K562 (cell line): ENCODE results near the gene SDK1. TPM values are rescaled to one million over a fixed set of nuclear protein-coding genes. Genes with fewer than 3 reads are reported as not detected.

ENCODE experiments used
- ATAC-seq: fragments of 200-7000 bp; cut with Tn5 transposase; 3 replicates; pipeline ENCODE4 v1.9.1; 2020; ENCODE audit warnings: moderate library complexity
- BruUV-seq: library from RNA; stranded (reverse); fragments of 400-500 nt; replicated peaks from 2 replicates; lab custom pipeline; 2021; lab: Mats Ljungman, UMichigan
- CTCF ChIA-PET: fragments of 300-600 bp; formaldehyde crosslinking; extraction: SDS; loops from one replicate; lab custom pipeline; 2021; ENCODE audit warnings: low intra/inter-chr PET ratio; lab: Yijun Ruan, JAX
- POLR2A ChIA-PET: fragments of 300-600, 350-650 bp; sonication (Branson Sonifier 250); formaldehyde crosslinking; extraction: SDS; loops from one replicate; lab custom pipeline; 2021; ENCODE audit warnings: antibody characterized with exemption, inconsistent platforms; lab: Yijun Ruan, JAX
- DNase-seq, 4 experiments: peaks; one replicate each; pipeline versions ENCODE4 v3.0.0 to v3.0.0-alpha.2; 2011 to 2018; ENCODE audit warnings: low spot score in 3 of 4, mixed read lengths in 3 of 4; ENCODE audit errors: extremely low read depth in 1 of 4
- FAIRE-seq: peaks from 2 replicates; lab custom pipeline; 2011; peaks lifted over from hg19 to GRCh38; lab: Jason Lieb, UNC
- H2AFZ ChIP-seq: 2 replicates; pipeline ENCODE4 v1.6.0; 2011; ENCODE audit warnings: low read depth, low read length, control low read depth, inconsistent platforms
- H3K27ac ChIP-seq: fragments of 200-600 bp; 3 replicates; pipeline ENCODE4 v1.8.0; 2011; ENCODE audit warnings: low read depth, mild to moderate bottlenecking, control low read depth, inconsistent platforms, low read length, moderate library complexity, mixed read lengths; ENCODE audit errors: extremely low read depth
- H3K27me3 ChIP-seq, 2 experiments: fragments of 300-600 bp in 1 of 2; 2 replicates in 1 of 2; 3 replicates in 1 of 2; pipeline versions ENCODE4 v1.6.0 to v1.8.0; 2011; ENCODE audit warnings: inconsistent platforms in 2 of 2, low read length in 2 of 2, mild to moderate bottlenecking in 1 of 2, mixed read lengths in 1 of 2, moderate library complexity in 1 of 2; ENCODE audit not compliant: control insufficient read depth in 2 of 2, insufficient read depth in 2 of 2
- H3K36me3 ChIP-seq: fragments of 300-600 bp; 3 replicates; pipeline ENCODE4 v1.8.0; 2011; ENCODE audit warnings: mild to moderate bottlenecking, low read length, inconsistent platforms; ENCODE audit not compliant: control insufficient read depth, insufficient read depth
- H3K4me1 ChIP-seq, 2 experiments: fragments of 200-600 bp in 1 of 2; replicated peaks in 1 of 2; 2 replicates in 1 of 2; 3 replicates in 1 of 2; pipeline versions ENCODE4 v1.5.1 to v1.8.0; 2011; ENCODE audit warnings: inconsistent platforms in 2 of 2, low read length in 2 of 2, mild to moderate bottlenecking in 1 of 2, mixed read lengths in 1 of 2, moderate library complexity in 1 of 2; ENCODE audit not compliant: control insufficient read depth in 2 of 2, insufficient read depth in 2 of 2
- H3K4me2 ChIP-seq: 2 replicates; pipeline ENCODE4 v1.6.1; 2011; ENCODE audit warnings: low read length, control low read depth, inconsistent platforms, mixed read lengths; ENCODE audit not compliant: insufficient read depth
- H3K4me3 ChIP-seq: fragments of 200-600 bp; sonication (generic), shearing (Covaris generic); 2 replicates; pipeline ENCODE4 v1.5.1; 2016; ENCODE audit warnings: control low read depth, inconsistent platforms
- H3K79me2 ChIP-seq: fragments of 200-600 bp; 3 replicates; pipeline ENCODE4 v1.8.0; 2011; ENCODE audit warnings: low read length, inconsistent platforms; ENCODE audit not compliant: control insufficient read depth, insufficient read depth
- H3K9ac ChIP-seq, 2 experiments: 2 replicates each; pipeline versions ENCODE4 v1.6.0 to v1.6.1; 2011; ENCODE audit warnings: low read depth in 2 of 2, low read length in 2 of 2, control low read depth in 1 of 2, inconsistent platforms in 1 of 2, mild to moderate bottlenecking in 1 of 2, mixed read lengths in 1 of 2; ENCODE audit not compliant: insufficient read depth in 1 of 2
- H3K9me1 ChIP-seq: one replicate; pipeline ENCODE4 v1.6.0; 2011; ENCODE audit warnings: inconsistent platforms, mild to moderate bottlenecking, low read length, moderate library complexity; ENCODE audit not compliant: control insufficient read depth, insufficient read depth
- H3K9me3 ChIP-seq: replicated peaks from 2 replicates; pipeline ENCODE4 v1.5.1; 2011; ENCODE audit warnings: low read depth, low read length, inconsistent platforms; ENCODE audit not compliant: control insufficient read depth, insufficient read depth
- H4K20me1 ChIP-seq: replicated peaks from 2 replicates; pipeline ENCODE4 v1.6.1; 2011; ENCODE audit warnings: low read length, inconsistent platforms, mixed read lengths; ENCODE audit not compliant: control insufficient read depth, insufficient read depth
- CTBP1 ChIP-seq: fragments of 450-650 bp; IDR thresholded peaks from 2 replicates; pipeline ENCODE4 v1.6.1; 2016; ENCODE audit warnings: borderline replicate concordance
- EHMT2 ChIP-seq: fragments of 450-650 bp; IDR thresholded peaks from 2 replicates; pipeline ENCODE4 v1.6.1; 2018; ENCODE audit warnings: antibody characterized with exemption
- EWSR1 ChIP-seq: fragments of 450-650 bp; IDR thresholded peaks from 2 replicates; pipeline ENCODE4 v1.6.1; 2018; ENCODE audit warnings: borderline replicate concordance, mild to moderate bottlenecking, low read depth, moderate library complexity; ENCODE audit not compliant: partially characterized antibody
- GTF2F1 ChIP-seq: IDR thresholded peaks from 2 replicates; pipeline ENCODE4 v1.6.1; 2011; ENCODE audit warnings: low read depth, low read length, improper control_type of control experiment
- SMARCB1 ChIP-seq: IDR thresholded peaks from 2 replicates; pipeline ENCODE4 v1.6.1; 2011; ENCODE audit warnings: improper control_type of control experiment, low read depth; ENCODE audit not compliant: insufficient read length
- YY1 ChIP-seq, 3 experiments: IDR thresholded peaks; 2 replicates each; pipeline ENCODE4 v1.6.1; 2011; ENCODE audit warnings: low read length in 2 of 3, mild to moderate bottlenecking in 2 of 3, moderate library complexity in 2 of 3, borderline replicate concordance in 1 of 3, control low read depth in 1 of 3, low read depth in 1 of 3; ENCODE audit not compliant: insufficient read depth in 3 of 3, insufficient replicate concordance in 2 of 3, control insufficient read depth in 1 of 3, insufficient read length in 1 of 3; ENCODE audit errors: extremely low read depth in 1 of 3
- ZFP30 ChIP-seq: fragments of 250-450 bp; sonication (Bioruptor Pico); IDR thresholded peaks from 2 replicates; pipeline ENCODE4 v1.8.0; 2022; ENCODE audit warnings: moderate library complexity, mild to moderate bottlenecking, inconsistent platforms, borderline replicate concordance
- ZFP36 ChIP-seq: fragments of 150-350 bp; IDR thresholded peaks from 2 replicates; pipeline ENCODE4 v1.6.1; 2018; ENCODE audit warnings: low read length, low read depth; ENCODE audit not compliant: partially characterized antibody
- ZNF165 ChIP-seq: fragments of 250-450 bp; sonication (Bioruptor Pico); IDR thresholded peaks from 2 replicates; pipeline ENCODE4 v1.4.0; 2020; ENCODE audit warnings: borderline replicate concordance
- ZNF551 ChIP-seq: fragments of 250-450 bp; sonication (Bioruptor Pico); IDR thresholded peaks from 2 replicates; pipeline ENCODE4 v1.5.0; 2021; ENCODE audit warnings: mild to moderate bottlenecking, moderate library complexity
- ZSCAN32 ChIP-seq: fragments of 450-650 bp; formaldehyde crosslinking; IDR thresholded peaks from 2 replicates; pipeline ENCODE4 v1.4.0; 2020; ENCODE audit warnings: mild to moderate bottlenecking, moderate library complexity
- WGBS: fragments of 100-300 bp; shearing (Covaris generic); methylation state at CpG from one replicate; pipeline ENCODE4 v1.1.6; 2016; ENCODE audit warnings: low coverage, mixed read lengths; ENCODE audit not compliant: insufficient coverage; ENCODE audit errors: missing lambda C conversion rate; 5-methylcytosine and 5-hydroxymethylcytosine counted together
- in situ Hi-C: fragments of 300-500 bp; cut with MboI; formaldehyde crosslinking; loops from 4 replicates; pipeline ENCODE4 v1.15.0; 2018; ENCODE audit warnings: inconsistent platforms, mixed read lengths
- intact Hi-C: fragments of 100-400 bp; cut with micrococcal nuclease; formaldehyde crosslinking; loops from 2 replicates; pipeline ENCODE4 v1.14.2; 2022
- polyA plus RNA-seq, 8 experiments: library from polyadenylated mRNA; depleted of rRNA in 4 of 8; stranded (reverse) in 5 of 8; unstranded in 3 of 8; fragments of >200 nt; fragmentation: Nextera tagmentation in 2 of 8; fragmentation: Illumina TruSeq in 1 of 8; extraction: Ambion mirVana in 2 of 8; extraction: Trizol in 1 of 8; gene quantifications; 2 replicates each; pipeline versions ENCODE4 v1.2.1 to v1.2.3, GENCODE V29; 2011 to 2014; ENCODE audit warnings: inconsistent platforms in 1 of 8, missing spikeins in 1 of 8
- total RNA-seq, 7 experiments: library from RNA; depleted of rRNA in 6 of 7; stranded (reverse); fragments of >200 nt in 6 of 7; fragmentation: Illumina TruSeq in 2 of 7; extraction: Trizol in 2 of 7; gene quantifications; 2 replicates each; pipeline versions ENCODE4 v1.2.1 to v1.2.3, GENCODE V29; 2011 to 2021; ENCODE audit warnings: low replicate concordance in 1 of 7

The SDK1 gene
- total and polyA plus RNA-seq, 9 of the 15 experiments (the other 6 are each of a cell fraction or from before 2014, with no cell fraction given): 0.16 TPM; not detected in 8

GRCh38 chr7:4010923-4011656 lies 710.0 kb downstream of the SDK1 start:
- Histone ChIP-seq H3K79me2 (no peaks in the 10 kb centered on the region), H4K20me1 (no peaks in the 10 kb centered on the region), H3K4me1 (no peaks in the 10 kb centered on the region), H3K4me3 (no peak overlapping the region), H3K4me2 (no peak overlapping the region), H3K9ac (no peak overlapping the region), H3K9me1 (no peaks in the 10 kb centered on the region), H2AFZ (no peak overlapping the region), H3K36me3 (no peaks in the 10 kb centered on the region), H3K27ac (no peak overlapping the region), H3K27me3 (peaks cover 33 to 65% of the 10 kb centered on the region in 2 experiments; a peak in 4 of 5 replicates), H3K9me3 (no peaks in the 10 kb centered on the region)
- no peak for TF ChIP-seq ZNF165
- TF ChIP-seq EHMT2: no peak
- ATAC-seq (no peak), FAIRE-seq (no peak), DNase-seq (no peak)
- under 1% methylated on average over 29 of the region's 30 CpGs for WGBS
- in situ Hi-C loops: no loop called here
- POLR2A ChIA-PET: no interaction called here
- intact Hi-C loops: no loop called here
- CTCF ChIA-PET: no interaction called here
- BruUV-seq: no TSS peak

GRCh38 chr7:4013793-4014192 lies 712.7 kb downstream of the SDK1 start:
- ChIA-PET CTCF (no interaction called here), POLR2A (no interaction called here)
- no TSS peak for BruUV-seq
- 1% methylated on average over 10 of the region's 10 CpGs for WGBS
- Histone ChIP-seq H3K9me3 (no peaks in the 10 kb centered on the region), H3K4me1 (no peaks in the 10 kb centered on the region), H3K27ac (no peak overlapping the region), H3K79me2 (no peaks in the 10 kb centered on the region), H3K9ac (no peak overlapping the region), H4K20me1 (no peaks in the 10 kb centered on the region), H3K4me2 (no peak overlapping the region), H2AFZ (no peak overlapping the region), H3K36me3 (no peaks in the 10 kb centered on the region), H3K9me1 (no peaks in the 10 kb centered on the region), H3K4me3 (no peak overlapping the region), H3K27me3 (peaks cover 23 to 63% of the 10 kb centered on the region in 2 experiments; a peak in 4 of 5 replicates)
- no peak for FAIRE-seq
- intact Hi-C loops: no loop called here
- DNase-seq: no peak
- TF ChIP-seq CTBP1 (no peak), ZNF551 (CRISPR knock-in tag) (no peak), YY1 (IDR thresholded peaks at IDR 0.05; ENCODE audit: borderline replicate concordance in 1 of 3, control insufficient read depth in 1 of 3, extremely low read depth in 1 of 3, insufficient read depth in 3 of 3, insufficient read length in 1 of 3, insufficient replicate concordance in 2 of 3, low read depth in 1 of 3, low read length in 2 of 3) (no peak), ZFP30 (CRISPR knock-in tag) (no peak), EWSR1 (no peak), GTF2F1 (no peak), ZSCAN32 (CRISPR knock-in tag) (no peak), ZFP36 (no peak), SMARCB1 (no peak)
- ATAC-seq: no peak
- in situ Hi-C loops: no loop called here
